ENCODE measurements around the gene MTARC2.
A peak's percentile ranks its signal among the peaks of the same experiment; 100 is the strongest.
"Not testable (repeated sequence)": the region's sequence is repeated elsewhere in the genome, so short reads cannot be mapped to it uniquely, and the experiment has no call there.

Gene MTARC2

DNA sequence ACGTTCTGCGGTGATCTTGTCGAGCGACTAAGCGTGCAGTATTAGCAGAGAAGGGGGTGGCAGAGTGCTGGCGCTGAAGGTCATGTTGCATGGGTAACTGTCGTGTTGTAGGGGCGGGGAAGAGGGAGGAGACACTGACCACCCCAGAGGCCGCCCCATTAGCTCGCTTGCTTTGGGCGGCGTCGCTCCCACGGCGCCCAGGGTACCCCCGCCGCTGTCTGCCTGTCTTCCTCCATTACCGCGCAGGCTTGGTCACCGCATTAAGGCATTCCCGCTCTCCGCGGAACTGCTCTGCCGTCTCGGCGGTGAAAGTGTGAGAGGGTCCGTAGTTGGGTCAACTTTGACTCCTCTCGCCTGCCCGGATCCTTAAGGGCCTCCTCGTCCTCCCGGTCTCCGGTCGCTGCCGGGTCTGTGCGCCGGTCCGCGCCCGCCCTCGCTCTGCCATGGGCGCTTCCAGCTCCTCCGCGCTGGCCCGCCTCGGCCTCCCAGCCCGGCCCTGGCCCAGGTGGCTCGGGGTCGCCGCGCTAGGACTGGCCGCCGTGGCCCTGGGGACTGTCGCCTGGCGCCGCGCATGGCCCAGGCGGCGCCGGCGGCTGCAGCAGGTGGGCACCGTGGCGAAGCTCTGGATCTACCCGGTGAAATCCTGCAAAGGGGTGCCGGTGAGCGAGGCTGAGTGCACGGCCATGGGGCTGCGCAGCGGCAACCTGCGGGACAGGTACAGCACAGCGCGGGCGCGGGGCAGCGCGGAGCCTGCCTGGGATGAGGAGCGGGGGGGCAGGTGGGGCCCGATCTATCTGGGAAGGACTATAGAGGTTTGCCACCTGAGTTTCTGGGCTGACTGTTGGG is at the start of gene MTARC2:
TSS of gene MTARC2 (plus strand) at position 234 of the 846 bp plus-strand sequence. CDS start at position 444, 210 bp downstream.
- peak; percentile 60 for DNase-seq (ENCODE audit: low read depth, low spot score)

DNA sequence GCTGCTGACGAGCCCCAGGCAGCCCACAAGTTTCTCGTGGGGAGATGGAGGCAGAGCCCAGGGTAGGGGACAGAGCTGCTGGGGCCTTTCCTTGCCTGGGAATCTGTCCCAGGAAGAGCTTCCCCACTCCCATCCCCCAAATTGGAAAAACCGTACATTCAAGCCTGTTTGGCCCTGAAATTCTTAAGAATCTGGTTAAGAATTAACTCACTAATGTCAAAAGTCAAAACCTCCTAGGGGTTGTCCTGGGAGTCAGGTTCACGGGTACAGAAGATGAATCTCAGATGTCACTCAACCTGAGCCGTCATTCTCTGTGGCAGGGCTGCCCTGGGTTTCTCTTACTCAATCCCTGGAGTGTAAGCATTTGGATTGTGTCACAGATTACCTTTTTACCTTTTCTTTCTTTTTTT is 49.5 kb upstream of the MTARC2 start:
- no peak for DNase-seq (ENCODE audit: low read depth, low spot score)

GRCh38 chr1:220699044-220699443 is 49.1 kb upstream of the MTARC2 start:
- DNase-seq (ENCODE audit: low read depth, low spot score) = no peak

DNA sequence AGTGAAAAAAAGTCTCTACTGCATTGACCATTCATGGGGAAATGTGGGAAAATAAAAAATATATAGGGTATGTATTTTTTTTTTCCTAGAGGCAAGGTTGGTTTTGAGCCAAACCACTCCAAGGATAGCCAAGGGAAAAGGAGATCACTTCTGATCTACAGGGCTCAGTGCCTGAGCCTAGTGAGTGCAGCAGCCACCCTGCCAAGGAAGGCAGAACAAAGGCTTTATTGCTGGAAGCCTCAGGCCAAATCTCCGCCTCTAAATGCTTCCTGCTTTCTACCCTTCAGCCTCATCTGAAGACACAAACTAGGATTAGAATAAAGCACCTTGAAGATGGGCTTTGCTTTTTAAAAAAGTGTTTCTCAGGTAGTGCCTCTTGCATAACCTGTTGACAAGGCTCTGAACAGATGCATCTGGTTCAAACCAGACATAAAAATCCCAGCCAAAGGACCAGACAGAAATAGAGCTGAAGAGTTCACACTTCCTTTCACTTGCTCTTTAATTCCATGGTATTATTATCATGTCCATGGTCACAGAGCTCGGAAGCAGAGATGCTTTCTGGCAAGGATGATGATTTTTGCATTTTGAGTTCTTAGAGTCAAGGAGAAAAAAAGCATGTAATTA is 47.5 kb upstream of the MTARC2 start:
- no peak for DNase-seq (ENCODE audit: low read depth, low spot score)

DNA sequence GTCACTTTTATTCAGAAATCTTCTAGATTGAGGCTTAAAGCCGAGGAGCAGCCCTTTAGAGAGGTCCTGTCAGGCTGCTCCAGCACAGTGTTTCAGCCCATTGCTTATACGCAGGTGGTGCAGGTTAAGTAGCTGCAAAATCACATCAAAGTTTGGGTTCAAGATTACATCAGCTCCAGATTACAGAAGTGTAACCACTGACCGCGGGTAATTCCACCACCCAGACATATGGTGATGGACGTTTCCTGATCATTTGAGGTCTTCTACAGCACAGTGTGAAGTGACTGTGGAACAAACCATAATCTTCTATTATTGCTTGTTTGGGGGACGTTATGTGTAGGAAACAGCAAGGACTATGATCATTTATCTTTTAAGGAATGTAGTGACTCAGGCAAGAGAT is 46.1 kb upstream of the MTARC2 start:
- no peak for DNase-seq (ENCODE audit: low read depth, low spot score)

GRCh38 chr1:220702733-220703270 is 45.3 kb upstream of the MTARC2 start:
- no peak for DNase-seq (ENCODE audit: low read depth, low spot score)

- DNase-seq (ENCODE audit: low read depth, low spot score) = no peak
These were observed 44.8 kb upstream of the MTARC2 start for GRCh38 chr1:220703305-220703704.

GRCh38 chr1:220705782-220706181 is 42.3 kb upstream of the MTARC2 start:
- no peak for DNase-seq (ENCODE audit: low read depth, low spot score)

DNA sequence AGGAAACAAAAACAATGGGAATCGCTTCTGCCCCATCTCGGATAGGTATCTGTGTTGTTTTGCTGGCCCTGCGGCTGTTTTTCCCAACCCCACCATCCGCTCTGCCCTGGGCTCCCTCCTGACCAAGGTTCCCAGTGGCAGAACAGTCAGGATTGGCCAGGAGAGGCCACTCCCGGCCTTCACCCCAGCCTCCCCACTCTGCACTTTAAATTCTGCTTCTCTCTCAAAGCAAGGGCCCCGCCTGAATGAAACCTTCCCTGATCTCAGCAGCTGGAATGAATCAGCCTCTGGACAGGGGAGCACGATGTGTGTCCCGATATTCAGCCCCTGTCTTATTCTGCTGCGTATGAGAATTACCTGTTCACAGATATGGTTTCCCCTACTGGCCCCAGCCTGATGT is 41.6 kb upstream of the MTARC2 start:
- DNase-seq (ENCODE audit: low read depth, low spot score) = no peak

DNA sequence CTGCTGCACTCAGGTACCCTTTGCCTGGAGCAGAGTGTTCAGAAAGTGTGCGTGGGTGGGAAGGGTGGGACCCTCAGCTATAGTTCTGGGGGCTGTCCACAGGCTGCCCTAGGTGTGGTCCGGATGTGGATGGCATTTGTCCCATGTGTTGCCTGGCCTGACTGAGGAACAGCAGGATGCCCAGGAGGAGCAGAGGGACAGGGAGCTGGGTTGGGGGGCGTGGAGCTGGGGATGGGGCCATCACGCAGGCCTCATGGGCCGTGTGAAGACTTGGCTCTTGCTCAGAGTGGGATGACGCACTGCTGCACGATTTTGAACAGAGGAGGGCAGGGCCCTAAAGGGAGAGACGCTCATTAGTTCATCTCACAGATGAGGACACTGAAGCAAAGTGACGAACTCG is 41.0 kb upstream of the MTARC2 start:
- no peak for DNase-seq (ENCODE audit: low read depth, low spot score)

GRCh38 chr1:220708244-220708643 is 39.9 kb upstream of the MTARC2 start:
- DNase-seq (ENCODE audit: low read depth, low spot score) = no peak

GRCh38 chr1:220708936-220709801 is 39.0 kb upstream of the MTARC2 start:
- DNase-seq (ENCODE audit: low read depth, low spot score) = no peak

DNA sequence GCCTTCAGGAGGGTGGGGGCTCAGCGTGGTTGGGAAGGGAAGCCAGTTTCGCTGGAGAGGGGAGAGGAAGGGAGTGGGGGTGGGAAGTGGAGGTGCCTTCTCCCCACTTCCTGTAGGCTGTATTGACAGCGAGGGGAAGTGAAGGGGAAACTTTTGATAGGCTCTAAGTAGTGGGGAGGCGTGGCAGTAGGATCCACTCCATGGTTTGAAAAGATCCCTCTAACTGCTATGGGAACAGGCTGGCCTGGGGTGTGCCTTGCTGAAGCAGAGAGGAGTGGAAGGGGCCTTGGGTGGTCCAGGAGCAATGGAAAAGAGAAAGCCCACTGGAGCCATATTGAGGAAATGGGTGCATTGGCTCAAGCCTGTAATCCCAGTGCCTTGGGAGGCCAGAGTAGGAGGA is 37.8 kb upstream of the MTARC2 start:
- no peak for DNase-seq (ENCODE audit: low read depth, low spot score)

DNA sequence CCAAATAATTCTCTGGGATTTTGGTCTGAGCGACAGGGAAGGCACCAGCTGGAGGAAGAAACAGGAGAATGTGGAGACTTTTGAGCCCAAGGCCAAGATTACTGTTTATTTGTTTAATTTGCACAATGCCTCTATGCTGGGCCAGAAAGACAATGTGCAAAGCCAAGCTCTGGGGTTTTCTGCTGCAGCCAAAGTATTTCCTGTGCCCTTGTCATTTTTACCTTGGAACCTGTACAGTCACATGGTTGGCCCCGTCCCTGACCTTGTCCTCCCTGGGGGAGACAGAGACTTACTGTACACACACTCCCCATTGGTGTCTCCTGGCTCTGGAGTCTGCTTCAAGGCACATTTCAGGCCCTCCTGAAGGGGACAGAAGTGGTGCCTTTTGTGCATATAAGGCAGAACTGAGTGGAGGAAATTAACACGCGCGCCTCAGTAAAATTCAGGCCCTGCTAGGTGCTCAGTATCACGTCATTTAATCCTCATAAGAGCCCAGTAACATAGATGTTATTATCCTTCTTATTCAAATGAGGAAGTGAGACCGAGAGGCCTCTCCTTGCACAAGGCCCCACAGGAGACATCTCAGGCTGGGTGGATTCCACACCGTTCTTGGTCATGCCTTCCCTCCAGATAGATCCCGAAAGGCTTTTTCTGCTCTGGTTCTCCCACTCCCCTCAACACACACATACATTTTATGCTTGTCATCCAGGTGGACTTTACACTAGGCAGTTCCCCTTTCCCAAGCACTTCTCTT is 36.9 kb upstream of the MTARC2 start:
- DNase-seq (ENCODE audit: low read depth, low spot score) = no peak

- not testable (repeated sequence) for DNase-seq (ENCODE audit: low read depth, low spot score)
These were observed 32.1 kb upstream of the MTARC2 start for GRCh38 chr1:220715986-220716385.

DNA sequence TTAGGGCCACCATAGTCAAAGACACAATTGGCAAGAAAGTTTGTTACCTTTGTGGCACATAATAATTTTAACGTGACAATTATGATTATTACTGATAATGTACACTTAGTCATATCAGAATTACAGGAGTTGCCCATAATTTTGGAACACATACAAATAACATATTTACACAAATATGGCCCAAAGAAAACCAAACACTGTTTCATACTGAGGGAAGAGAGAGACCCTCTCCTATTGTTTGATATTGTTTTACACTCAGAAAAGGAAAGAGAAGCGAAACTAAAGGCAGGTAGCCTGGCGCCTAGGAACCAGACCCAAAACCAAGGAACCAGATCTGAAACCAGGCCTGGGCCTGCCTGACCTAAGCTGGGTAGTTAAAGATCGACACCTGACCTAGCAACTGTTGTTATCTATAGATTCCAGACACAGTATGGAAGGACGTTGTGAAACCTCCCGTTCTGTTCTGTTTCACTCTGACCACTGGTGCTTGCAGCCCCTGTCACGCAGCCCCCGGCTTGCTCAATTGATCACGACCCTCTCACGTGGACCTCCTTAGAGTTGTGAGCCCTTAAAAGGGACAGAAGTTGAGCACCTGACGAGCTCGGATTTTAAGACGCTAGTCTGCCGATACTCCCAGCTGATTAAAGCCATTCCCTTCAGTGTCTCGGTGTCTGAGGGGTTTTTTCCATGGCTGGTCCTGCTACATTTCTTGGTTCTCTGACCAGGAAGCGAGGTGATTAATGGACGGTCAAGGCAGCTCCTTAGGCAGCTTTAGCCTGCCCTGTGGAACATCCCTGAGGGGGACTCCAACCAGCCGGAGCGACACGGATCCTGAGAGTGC is 30.1 kb upstream of the MTARC2 start:
- DNase-seq (ENCODE audit: low read depth, low spot score) = no peak

GRCh38 chr1:220721266-220721665 is 26.9 kb upstream of the MTARC2 start:
- not testable (repeated sequence) for DNase-seq (ENCODE audit: low read depth, low spot score)

DNA sequence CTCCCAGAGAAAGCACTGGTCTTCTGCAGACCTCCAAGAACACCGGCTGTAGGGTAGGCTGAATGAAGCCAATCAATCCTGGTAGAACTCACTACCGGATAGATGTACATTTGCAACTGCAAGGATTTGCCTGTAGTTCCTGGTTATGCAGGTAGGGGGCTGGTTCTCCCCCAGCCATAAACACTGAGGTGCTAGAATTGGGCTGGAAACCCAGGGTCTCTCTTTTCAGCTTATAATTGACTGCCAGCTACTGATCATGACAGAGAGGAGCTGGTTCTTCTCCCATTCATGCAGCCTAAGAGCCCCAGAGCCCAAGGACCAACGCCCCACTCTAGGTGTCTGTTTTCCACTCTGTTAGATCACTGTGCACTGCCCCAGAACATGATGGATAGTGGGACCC is 21.5 kb upstream of the MTARC2 start:
- no peak for DNase-seq (ENCODE audit: low read depth, low spot score)

DNA sequence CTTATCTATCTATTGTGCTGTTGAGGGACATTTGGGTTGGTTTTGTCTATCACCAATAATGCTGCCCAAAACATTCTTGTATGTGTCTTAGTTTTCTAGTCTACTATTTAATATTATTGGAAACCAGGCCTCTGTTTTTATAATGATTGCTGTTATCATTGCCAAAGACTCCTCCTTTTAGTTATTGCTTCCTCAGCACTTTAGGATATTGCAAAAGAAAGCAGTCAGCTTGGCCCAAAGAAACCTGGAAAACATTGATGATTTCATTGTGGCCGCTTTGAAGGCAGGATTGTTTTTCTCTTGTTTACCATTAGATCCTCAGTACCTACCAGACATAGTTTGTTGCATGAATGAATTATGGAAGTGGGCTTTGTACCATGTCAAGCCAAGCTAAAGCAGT is 20.6 kb upstream of the MTARC2 start:
- no peak for DNase-seq (ENCODE audit: low read depth, low spot score)

GRCh38 chr1:220730486-220730885 is 17.6 kb upstream of the MTARC2 start:
- DNase-seq (ENCODE audit: low read depth, low spot score) = no peak

Measured in iPS DF 19.7 (cell line).